GM12874 (cell line): ENCODE data around the gene NKAPL.

ENCODE experiments used
- TF ChIP-seq, protein P1 (sequence below): IDR thresholded peaks from 2 replicates; pipeline ENCODE4 v1.5.1; 2011; ENCODE audit warnings: low read depth, mild to moderate bottlenecking, control low read depth, low read length, moderate library complexity; ENCODE audit not compliant: insufficient read depth

Gene NKAPL

DNA sequence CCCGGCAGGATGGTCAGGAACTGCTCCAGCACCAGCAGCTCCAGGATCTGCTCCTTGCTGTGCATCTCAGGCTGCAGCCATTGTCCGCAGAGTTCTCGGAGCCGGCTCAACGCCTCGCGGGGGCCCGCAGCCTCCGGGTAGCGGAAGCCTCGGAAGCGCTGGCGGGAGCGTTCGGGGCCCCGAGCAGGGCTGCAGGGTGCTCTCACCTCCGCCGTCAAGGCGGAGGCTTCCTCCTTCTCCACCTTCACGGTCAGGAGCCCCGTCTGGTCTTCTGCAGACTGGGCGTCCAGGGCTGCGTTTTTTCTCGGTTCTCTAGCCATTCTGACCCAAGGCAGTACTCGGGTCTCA lies 7.5 kb upstream of the NKAPL start:
- TF ChIP-seq, protein P1, sequence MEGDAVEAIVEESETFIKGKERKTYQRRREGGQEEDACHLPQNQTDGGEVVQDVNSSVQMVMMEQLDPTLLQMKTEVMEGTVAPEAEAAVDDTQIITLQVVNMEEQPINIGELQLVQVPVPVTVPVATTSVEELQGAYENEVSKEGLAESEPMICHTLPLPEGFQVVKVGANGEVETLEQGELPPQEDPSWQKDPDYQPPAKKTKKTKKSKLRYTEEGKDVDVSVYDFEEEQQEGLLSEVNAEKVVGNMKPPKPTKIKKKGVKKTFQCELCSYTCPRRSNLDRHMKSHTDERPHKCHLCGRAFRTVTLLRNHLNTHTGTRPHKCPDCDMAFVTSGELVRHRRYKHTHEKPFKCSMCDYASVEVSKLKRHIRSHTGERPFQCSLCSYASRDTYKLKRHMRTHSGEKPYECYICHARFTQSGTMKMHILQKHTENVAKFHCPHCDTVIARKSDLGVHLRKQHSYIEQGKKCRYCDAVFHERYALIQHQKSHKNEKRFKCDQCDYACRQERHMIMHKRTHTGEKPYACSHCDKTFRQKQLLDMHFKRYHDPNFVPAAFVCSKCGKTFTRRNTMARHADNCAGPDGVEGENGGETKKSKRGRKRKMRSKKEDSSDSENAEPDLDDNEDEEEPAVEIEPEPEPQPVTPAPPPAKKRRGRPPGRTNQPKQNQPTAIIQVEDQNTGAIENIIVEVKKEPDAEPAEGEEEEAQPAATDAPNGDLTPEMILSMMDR, result no peak

DNA sequence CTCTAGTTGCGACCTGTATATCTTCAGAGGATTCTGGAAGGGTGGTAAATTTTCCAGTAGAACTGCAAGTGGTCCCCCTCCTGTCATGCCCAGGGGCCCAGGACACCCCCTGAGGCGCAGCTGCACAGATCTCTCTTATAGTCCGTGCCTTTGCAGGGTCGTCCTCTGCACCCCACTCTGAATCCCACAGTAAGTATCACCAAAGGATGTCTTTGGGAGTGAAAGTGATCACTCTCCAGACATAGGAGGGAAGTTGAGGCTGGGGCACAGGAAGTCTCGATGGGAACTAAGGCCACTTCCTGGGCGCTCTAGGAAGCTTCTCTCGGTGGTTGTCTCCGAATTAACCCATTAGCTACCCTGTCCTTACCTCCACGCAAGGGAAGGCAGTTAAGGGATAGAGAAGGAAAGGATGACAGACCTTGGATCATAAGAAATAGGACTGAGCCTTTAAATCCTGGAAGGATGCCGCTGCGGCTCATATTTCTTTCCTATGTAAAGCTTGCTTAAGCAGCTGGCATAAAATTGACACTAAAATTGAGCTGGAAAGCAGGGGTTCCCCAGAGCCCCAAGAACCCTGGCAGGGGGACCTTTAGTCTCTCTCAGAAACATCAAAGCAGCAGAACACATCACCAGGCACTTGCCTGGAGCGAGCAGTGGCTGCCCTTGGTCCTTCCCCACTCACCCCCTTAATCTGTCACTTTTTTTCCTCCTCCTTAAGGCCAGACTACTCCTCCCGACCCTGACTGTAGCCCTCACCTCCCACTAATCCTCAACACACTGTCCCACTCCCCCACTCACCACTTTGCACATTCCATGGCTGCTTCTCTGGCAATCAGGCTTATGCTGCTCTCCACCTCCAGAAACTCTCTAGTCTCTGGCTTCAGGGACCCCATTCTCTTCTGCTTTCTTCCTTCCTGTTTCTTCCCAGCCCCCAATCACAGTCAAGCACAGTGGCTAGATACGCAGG lies 6.8 kb upstream of the NKAPL start, which contains the start of gene ZKSCAN4:
TSS of gene ZKSCAN4 (minus strand) at position 261 of the 967 bp plus-strand sequence. CDS start 289 bp downstream, outside the sequence.
- TF ChIP-seq, protein P1, result no peak

DNA sequence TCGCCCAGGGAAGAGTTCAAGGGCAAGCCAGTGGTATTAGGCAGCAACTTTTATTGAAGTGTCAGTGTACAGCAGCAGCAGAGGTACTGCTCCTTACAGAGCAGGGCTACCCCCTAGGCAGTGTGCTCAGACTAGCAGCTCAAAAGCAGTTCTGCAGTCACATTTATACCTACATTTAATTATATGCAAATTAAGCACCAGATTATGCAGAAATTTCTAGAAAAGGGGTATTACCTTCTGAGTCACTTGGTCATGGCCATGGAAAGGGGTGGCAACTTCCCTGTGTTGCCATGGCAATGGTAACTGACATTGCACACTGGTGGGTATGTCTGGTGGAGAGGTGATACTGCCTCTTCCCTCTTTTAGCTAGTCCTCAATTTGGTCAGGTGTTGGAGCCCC lies 5.0 kb upstream of the NKAPL start:
- TF ChIP-seq, protein P1, result no peak

DNA sequence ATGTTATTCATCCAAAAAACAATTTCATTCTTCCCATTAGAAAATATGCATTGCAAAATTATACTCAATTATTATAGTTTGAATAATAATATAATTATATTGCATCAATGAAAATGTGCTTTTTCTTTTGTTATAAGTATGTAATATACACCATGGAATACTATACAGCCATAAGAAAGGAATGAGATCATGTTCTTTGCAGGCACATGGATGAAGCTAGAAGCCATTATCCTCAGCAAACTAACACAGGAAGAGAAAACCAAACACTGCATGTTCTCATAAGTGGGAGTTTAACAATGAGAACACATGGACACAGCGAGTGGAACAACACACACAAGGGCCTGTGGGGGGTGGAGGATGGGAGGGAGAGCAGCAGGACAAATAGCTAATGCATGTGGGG lies 2.1 kb upstream of the NKAPL start:
- TF ChIP-seq, protein P1, result no peak

DNA sequence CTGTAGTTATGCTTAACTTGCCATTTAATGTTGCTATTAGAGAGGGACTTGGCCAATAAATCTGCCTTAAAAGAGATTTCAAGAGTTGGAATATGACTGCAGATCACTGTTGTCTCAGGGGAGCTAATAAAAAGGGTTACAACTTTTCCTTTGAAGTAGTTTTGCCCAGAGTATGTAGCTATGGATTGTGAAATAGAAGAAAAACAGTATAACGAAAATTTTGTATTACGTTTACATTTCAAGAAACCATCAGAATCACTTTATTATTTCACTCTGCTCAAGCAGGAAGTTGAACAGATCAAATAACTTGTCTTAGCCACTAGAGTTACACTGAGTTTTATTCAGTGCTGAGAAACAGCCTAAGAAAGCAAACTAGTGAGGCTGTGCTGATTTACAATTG lies 4.8 kb downstream of the NKAPL start:
- TF ChIP-seq, protein P1, result no peak

DNA sequence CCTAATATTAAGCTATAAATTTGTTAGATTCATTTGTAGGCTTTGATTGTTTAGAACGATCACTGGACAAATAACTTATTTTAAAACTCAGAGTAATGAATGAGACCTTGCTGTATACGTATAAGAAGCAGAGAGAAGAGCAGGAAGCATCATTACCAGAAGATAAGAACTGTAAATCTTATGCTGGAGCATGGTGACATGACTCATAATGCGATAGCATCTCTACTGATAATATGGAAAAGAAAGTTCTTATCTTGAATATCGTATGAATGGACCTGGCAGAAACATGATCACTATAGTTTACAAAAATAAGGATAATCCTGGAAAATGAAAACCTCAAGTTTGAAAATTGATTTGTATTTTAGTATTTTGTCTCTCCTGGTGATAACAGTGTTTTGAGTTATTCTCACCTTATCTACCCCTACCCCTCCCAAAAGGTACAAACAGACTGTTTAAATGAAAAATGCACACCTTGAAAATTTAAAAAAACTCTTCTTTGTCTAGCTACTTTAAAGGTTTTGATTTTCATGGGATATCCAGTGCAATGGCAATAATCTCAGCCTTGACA lies 5.8 kb downstream of the NKAPL start:
- TF ChIP-seq, protein P1, result no peak

DNA sequence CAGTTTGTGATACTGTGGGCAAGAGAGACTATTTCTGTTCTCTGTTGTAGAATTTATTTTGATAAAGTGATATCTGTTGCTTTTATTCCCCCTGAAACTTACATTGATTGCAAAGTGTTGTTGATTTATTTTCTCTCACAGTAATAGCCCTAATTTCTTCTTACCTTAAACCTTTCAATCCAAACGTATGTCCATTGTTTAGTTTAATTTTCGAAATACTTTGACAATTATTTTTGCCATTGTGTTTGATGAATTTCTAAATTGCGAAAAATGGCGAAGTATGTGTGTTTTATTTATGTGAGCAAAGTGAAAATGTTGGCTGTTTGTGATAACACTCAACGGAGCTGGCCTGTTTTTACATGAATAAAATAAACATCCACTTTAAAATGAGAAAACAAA lies 7.5 kb downstream of the NKAPL start:
- TF ChIP-seq, protein P1, result no peak
